ENCODE measurements around the gene STK32B. TPM values are rescaled to one million over a fixed set of nuclear protein-coding genes. Genes with fewer than 3 reads are reported as not detected.

The STK32B gene
- total and polyA plus RNA-seq, 9 of the 15 experiments (the other 6 are each of a cell fraction or from before 2014, with no cell fraction given): 0.03 to 0.20 (median 0.07) TPM; not detected in 2

- TF ChIP-seq, protein P1, sequence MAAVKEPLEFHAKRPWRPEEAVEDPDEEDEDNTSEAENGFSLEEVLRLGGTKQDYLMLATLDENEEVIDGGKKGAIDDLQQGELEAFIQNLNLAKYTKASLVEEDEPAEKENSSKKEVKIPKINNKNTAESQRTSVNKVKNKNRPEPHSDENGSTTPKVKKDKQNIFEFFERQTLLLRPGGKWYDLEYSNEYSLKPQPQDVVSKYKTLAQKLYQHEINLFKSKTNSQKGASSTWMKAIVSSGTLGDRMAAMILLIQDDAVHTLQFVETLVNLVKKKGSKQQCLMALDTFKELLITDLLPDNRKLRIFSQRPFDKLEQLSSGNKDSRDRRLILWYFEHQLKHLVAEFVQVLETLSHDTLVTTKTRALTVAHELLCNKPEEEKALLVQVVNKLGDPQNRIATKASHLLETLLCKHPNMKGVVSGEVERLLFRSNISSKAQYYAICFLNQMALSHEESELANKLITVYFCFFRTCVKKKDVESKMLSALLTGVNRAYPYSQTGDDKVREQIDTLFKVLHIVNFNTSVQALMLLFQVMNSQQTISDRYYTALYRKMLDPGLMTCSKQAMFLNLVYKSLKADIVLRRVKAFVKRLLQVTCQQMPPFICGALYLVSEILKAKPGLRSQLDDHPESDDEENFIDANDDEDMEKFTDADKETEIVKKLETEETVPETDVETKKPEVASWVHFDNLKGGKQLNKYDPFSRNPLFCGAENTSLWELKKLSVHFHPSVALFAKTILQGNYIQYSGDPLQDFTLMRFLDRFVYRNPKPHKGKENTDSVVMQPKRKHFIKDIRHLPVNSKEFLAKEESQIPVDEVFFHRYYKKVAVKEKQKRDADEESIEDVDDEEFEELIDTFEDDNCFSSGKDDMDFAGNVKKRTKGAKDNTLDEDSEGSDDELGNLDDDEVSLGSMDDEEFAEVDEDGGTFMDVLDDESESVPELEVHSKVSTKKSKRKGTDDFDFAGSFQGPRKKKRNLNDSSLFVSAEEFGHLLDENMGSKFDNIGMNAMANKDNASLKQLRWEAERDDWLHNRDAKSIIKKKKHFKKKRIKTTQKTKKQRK (IDR thresholded peaks at IDR 0.05; ENCODE audit: borderline replicate concordance, low read depth, low read length): no peak
- TF ChIP-seq EGR1 (conservative IDR thresholded peaks at IDR 0.05): no peak
These were observed 149.2 kb downstream of the STK32B start (continued) for GRCh38 chr4:5200513-5200912.

DNA sequence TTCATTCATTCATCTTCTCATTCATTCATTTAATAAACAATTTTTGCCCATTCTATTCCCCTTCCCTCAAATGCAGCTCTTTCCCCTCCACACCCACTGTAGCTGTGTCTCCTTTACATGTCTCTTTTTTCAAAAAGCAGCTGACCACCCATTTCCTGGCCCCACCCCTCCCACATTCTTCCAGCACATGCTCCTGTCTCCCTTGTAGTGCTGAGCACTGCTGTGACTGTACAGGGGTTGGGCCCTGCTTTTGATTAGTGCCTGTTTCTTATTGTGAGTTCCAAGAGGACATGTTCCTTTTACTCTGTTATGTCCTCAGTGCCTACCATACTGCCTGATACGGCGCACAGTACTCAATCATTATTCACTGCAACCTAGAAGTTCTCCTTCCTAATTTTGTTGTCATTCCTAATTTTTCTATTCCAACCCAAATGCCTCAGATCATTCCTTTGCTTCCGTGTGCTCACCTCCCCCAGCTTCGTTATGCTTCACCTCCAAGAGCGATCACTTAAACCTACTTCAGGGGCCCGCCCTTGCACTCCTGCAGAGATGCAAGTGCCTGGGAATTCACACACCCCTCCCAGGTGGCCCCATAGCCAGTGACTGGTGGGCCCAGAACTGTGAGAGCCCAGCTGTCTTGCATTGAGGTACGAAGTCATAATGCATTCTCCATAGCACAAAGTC lies 152.2 kb downstream of the STK32B start:
- H3K9ac ChIP-seq (ENCODE audit: insufficient read depth in 1 of 2, low read depth in 2 of 2, low read length in 2 of 2): no peak overlapping the region
- no peaks in the 10 kb centered on the region for H3K79me2 ChIP-seq (ENCODE audit: control insufficient read depth, insufficient read depth, low read length)
- no peaks in the 10 kb centered on the region for H4K20me1 ChIP-seq (replicated peaks; ENCODE audit: control insufficient read depth, insufficient read depth, low read length)
- CTCF ChIA-PET (ENCODE audit: low intra/inter-chr PET ratio): no interaction called here
- FAIRE-seq: no peak
- DNase-seq (ENCODE audit: extremely low read depth in 1 of 4, low spot score in 3 of 4): no peak
- H3K27me3 ChIP-seq (ENCODE audit: control insufficient read depth in 2 of 2, insufficient read depth in 2 of 2, low read length in 2 of 2): peaks cover 0 to 6% of the 10 kb centered on the region in 2 experiments; a peak in 1 of 5 replicates
- WGBS (ENCODE audit: insufficient coverage, low coverage, missing lambda C conversion rate): 0% methylated on average over 7 of the region's 7 CpGs
- H3K27ac ChIP-seq (ENCODE audit: extremely low read depth, low read depth, low read length): no peak overlapping the region
- in situ Hi-C loops (cut with MboI) (no loop called here), intact Hi-C loops (cut with micrococcal nuclease) (no loop called here)
- no peak overlapping the region for H3K4me2 ChIP-seq (ENCODE audit: insufficient read depth, low read length)
- BruUV-seq (replicated peaks): no TSS peak
- no peak overlapping the region for H3K4me3 ChIP-seq
- no peaks in the 10 kb centered on the region for H3K9me3 ChIP-seq (replicated peaks; ENCODE audit: control insufficient read depth, insufficient read depth, low read depth, low read length)
- POLR2A ChIA-PET: no interaction called here
- H3K9me1 ChIP-seq (ENCODE audit: control insufficient read depth, insufficient read depth, low read length): no peaks in the 10 kb centered on the region
- H3K4me1 ChIP-seq (replicated peaks in 1 of 2; ENCODE audit: control insufficient read depth in 2 of 2, insufficient read depth in 2 of 2, low read length in 2 of 2): no peaks in the 10 kb centered on the region
- no peak overlapping the region for H2AFZ ChIP-seq (ENCODE audit: low read depth, low read length)
- no peaks in the 10 kb centered on the region for H3K36me3 ChIP-seq (ENCODE audit: control insufficient read depth, insufficient read depth, low read length)
- no peak for ATAC-seq
- no peak for TF ChIP-seq ELF2 (CRISPR knock-in tag; IDR thresholded peaks at IDR 0.05)
- TF ChIP-seq PHF8 (IDR thresholded peaks at IDR 0.05; ENCODE audit: borderline replicate concordance, low read length): no peak
- TF ChIP-seq ZNF780A (CRISPR knock-in tag; IDR thresholded peaks at IDR 0.05): no peak
- no peak for TF ChIP-seq FOXK2 (conservative IDR thresholded peaks at IDR 0.05 in 1 of 2, IDR thresholded peaks at IDR 0.05 in 1 of 2; ENCODE audit: low read depth in 2 of 2)
- TF ChIP-seq FOXK1 (CRISPR knock-in tag; IDR thresholded peaks at IDR 0.05; ENCODE audit: borderline replicate concordance): no peak
- TF ChIP-seq, protein P2, sequence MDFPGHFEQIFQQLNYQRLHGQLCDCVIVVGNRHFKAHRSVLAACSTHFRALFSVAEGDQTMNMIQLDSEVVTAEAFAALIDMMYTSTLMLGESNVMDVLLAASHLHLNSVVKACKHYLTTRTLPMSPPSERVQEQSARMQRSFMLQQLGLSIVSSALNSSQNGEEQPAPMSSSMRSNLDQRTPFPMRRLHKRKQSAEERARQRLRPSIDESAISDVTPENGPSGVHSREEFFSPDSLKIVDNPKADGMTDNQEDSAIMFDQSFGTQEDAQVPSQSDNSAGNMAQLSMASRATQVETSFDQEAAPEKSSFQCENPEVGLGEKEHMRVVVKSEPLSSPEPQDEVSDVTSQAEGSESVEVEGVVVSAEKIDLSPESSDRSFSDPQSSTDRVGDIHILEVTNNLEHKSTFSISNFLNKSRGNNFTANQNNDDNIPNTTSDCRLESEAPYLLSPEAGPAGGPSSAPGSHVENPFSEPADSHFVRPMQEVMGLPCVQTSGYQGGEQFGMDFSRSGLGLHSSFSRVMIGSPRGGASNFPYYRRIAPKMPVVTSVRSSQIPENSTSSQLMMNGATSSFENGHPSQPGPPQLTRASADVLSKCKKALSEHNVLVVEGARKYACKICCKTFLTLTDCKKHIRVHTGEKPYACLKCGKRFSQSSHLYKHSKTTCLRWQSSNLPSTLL (IDR thresholded peaks at IDR 0.05): no peak
- no peak for TF ChIP-seq SMC3 (conservative IDR thresholded peaks at IDR 0.05; ENCODE audit: insufficient read depth, low read depth, low read length)
- TF ChIP-seq, protein P3, sequence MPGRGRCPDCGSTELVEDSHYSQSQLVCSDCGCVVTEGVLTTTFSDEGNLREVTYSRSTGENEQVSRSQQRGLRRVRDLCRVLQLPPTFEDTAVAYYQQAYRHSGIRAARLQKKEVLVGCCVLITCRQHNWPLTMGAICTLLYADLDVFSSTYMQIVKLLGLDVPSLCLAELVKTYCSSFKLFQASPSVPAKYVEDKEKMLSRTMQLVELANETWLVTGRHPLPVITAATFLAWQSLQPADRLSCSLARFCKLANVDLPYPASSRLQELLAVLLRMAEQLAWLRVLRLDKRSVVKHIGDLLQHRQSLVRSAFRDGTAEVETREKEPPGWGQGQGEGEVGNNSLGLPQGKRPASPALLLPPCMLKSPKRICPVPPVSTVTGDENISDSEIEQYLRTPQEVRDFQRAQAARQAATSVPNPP (IDR thresholded peaks at IDR 0.05; ENCODE audit: borderline replicate concordance, insufficient read depth, insufficient read length): no peak
- TF ChIP-seq HBP1 (CRISPR knock-in tag; IDR thresholded peaks at IDR 0.05): no peak
- no peak for TF ChIP-seq KDM1A (IDR thresholded peaks at IDR 0.05)
